Measurements from ENCODE around the gene ZC3H18. TPM values are rescaled to one million over a fixed set of nuclear protein-coding genes. Genes with fewer than 3 reads are reported as not detected.

The ZC3H18 gene
- total RNA-seq, 4 donors from 2014 or later, result 15.7 to 20.8 (median 20.3) TPM

- H3K27me3 ChIP-seq, result no peaks in the 10 kb centered on the region
- peak in 1 of 2 donors; percentile 68 for DNase-seq (ENCODE audit: low spot score in 2 of 2)
- no peaks in the 10 kb centered on the region for H3K9me3 ChIP-seq
- peak overlapping the region; percentile 56 for H3K4me3 ChIP-seq
- H3K4me1 ChIP-seq, result peaks cover 26% of the 10 kb centered on the region
- 92% methylated on average over 15 of the region's 20 CpGs for WGBS
- H3K27ac ChIP-seq, result no peak overlapping the region
- TF ChIP-seq POLR2A (IDR thresholded peaks at IDR 0.05) (no peak), POLR2AphosphoS5 (IDR thresholded peaks at IDR 0.05) (no peak), EP300 (IDR thresholded peaks at IDR 0.05) (no peak)
- TF ChIP-seq, protein P1, sequence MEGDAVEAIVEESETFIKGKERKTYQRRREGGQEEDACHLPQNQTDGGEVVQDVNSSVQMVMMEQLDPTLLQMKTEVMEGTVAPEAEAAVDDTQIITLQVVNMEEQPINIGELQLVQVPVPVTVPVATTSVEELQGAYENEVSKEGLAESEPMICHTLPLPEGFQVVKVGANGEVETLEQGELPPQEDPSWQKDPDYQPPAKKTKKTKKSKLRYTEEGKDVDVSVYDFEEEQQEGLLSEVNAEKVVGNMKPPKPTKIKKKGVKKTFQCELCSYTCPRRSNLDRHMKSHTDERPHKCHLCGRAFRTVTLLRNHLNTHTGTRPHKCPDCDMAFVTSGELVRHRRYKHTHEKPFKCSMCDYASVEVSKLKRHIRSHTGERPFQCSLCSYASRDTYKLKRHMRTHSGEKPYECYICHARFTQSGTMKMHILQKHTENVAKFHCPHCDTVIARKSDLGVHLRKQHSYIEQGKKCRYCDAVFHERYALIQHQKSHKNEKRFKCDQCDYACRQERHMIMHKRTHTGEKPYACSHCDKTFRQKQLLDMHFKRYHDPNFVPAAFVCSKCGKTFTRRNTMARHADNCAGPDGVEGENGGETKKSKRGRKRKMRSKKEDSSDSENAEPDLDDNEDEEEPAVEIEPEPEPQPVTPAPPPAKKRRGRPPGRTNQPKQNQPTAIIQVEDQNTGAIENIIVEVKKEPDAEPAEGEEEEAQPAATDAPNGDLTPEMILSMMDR (IDR thresholded peaks at IDR 0.05), result no peak
- H3K36me3 ChIP-seq, result peaks cover 18% of the 10 kb centered on the region
Observed at GRCh38 chr16:88649195-88649923, 79.2 kb downstream of the ZC3H18 start.

DNA sequence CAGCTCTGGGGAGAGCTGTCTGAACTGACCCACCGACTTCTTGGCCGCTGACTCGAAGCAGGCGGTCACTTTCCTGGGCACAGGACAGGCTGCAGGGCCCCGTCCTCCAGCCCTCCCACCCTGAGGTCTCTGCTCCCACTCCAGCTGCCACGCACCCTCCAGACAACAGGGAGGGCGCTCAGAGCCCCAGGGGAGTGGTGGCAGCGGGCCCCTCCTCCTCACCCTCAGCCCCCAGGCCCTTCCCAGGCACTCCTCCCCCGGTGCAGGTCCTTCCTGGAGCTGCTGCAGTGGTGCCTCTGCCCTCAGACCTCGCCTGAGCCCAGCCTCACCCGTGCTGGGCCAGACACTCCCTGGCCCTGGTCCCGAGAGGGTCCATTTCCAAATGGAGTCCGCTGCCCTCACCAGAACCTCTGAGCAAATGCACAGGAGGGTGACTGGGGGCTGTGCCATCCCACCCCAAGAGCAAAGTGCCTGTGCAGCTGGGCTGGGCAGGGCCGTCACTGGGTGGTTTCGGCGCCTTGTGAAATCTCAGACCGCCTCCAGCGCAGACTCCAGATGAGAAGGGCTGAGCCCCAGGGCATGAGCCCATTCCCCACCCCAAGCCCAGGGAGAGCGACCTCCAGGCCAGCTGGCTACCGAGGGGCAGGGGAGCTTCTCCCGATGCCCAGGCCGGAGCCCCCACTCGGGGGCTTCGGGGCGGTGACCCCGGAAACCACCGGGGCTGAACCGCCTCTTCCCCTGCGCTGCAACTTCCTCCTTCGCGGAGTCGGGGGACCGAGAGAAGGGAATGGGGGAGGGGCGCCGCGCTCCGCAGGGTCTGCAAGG is 79.9 kb downstream of the ZC3H18 start:
- Histone ChIP-seq H3K4me1 (peaks cover 26% of the 10 kb centered on the region), H3K27ac (peak overlapping the region; percentile 47), H3K9me3 (no peaks in the 10 kb centered on the region), H3K4me3 (peak overlapping the region; percentile 56), H3K36me3 (peaks cover 24% of the 10 kb centered on the region), H3K27me3 (no peaks in the 10 kb centered on the region)
- TF ChIP-seq POLR2A (IDR thresholded peaks at IDR 0.05), result no peak
- no peak for TF ChIP-seq EP300 (IDR thresholded peaks at IDR 0.05)
- TF ChIP-seq, protein P1 (IDR thresholded peaks at IDR 0.05), result no peak
- TF ChIP-seq POLR2AphosphoS5 (IDR thresholded peaks at IDR 0.05), result no peak
- peak in 1 of 2 donors; percentile 80 for DNase-seq (ENCODE audit: low spot score in 2 of 2)
- 57% methylated on average over 7 of the region's 37 CpGs for WGBS

DNA sequence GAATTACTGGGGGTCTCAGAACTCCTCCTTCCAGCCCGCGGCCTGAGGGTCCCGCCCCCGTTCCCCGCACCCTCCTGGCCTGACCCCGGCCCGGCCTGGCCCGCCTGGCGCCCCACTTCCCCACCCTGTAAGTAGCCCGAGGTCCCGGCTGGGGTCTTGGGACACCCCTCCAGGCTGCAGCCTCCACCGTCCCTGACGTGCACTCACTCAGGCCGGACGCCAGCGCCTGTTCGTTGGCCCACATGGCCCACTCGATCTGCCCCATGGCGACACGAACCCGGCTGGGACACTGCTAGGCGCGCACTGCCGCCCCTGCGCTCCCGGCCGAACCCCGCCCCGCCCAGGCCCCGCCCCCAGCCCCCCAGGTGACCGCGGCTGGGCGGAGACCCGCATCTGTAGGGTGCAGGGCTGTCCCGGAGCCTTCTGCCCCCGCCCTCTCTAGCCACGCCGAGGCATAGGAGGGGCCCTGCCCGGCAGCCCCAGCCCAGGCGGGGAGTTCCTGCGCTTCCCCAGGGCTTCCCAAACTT is 80.6 kb downstream of the ZC3H18 start, which contains the start of gene CYBA:
Gene CYBA, minus strand, starts transcription at position 305 of the 527 bp plus-strand sequence. Its CDS starts 40 bp downstream, at position 265.
- H3K36me3 ChIP-seq, result peaks cover 27% of the 10 kb centered on the region
- H3K27me3 ChIP-seq, result no peaks in the 10 kb centered on the region
- H3K4me1 ChIP-seq, result peaks cover 26% of the 10 kb centered on the region
- DNase-seq (ENCODE audit: low spot score in 2 of 2), result peak in 1 of 2 donors; percentile 78
- 0% methylated on average over 7 of the region's 41 CpGs for WGBS
- peak within 1 kb of the TSS; percentile 47 for H3K27ac ChIP-seq
- TF ChIP-seq EP300 (IDR thresholded peaks at IDR 0.05) (no peak), POLR2AphosphoS5 (IDR thresholded peaks at IDR 0.05) (no peak), POLR2A (IDR thresholded peaks at IDR 0.05) (no peak)
- TF ChIP-seq, protein P1 (IDR thresholded peaks at IDR 0.05), result no peak
- H3K9me3 ChIP-seq, result no peaks in the 10 kb centered on the region
- peak within 1 kb of the TSS; percentile 56 for H3K4me3 ChIP-seq

DNA sequence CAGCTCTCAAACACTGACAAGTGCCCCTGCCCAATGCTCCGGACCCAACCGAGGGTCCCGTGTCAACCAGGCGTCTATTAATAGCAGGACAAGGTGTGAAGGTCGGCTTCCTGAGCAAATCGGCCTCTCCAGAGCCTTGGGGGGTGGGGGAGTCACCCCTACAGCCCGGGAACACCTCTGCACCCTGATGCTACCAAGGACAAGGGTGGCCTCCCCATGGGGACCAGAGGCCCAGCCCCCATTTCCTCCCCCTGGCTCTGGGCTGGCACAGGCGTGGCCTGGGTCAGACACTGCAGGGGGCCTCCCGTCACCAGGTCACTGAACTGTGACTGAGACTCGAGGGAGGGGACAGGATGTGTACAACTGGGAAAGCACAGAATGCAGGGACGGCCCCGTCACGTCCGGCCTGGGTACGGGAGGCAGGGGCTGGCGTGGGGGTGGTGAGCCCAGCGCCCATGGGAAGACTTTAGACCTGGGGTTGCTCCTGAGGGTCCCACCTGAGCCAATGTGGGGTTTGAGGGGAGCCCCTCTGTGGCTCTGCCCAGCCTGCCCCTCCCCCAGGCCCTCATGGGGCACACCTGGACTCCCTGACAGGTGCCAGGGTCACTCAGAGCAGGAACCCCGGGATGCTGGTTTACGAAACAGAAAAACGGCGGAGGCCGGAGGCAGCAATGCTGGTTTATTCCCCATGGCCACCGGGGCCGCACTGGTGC is 81.2 kb downstream of the ZC3H18 start:
- Histone ChIP-seq H3K9me3 (no peaks in the 10 kb centered on the region), H3K4me1 (peaks cover 26% of the 10 kb centered on the region), H3K27ac (peak overlapping the region; percentile 43), H3K4me3 (peak overlapping the region; percentile 56), H3K27me3 (no peaks in the 10 kb centered on the region), H3K36me3 (peaks cover 25% of the 10 kb centered on the region)
- 41% methylated on average over 12 of the region's 24 CpGs for WGBS
- DNase-seq (ENCODE audit: low spot score in 2 of 2), result peak in 1 of 2 donors; percentile 77
- no peak for TF ChIP-seq EP300 (IDR thresholded peaks at IDR 0.05)
- no peak for TF ChIP-seq POLR2AphosphoS5 (IDR thresholded peaks at IDR 0.05)
- TF ChIP-seq, protein P1 (IDR thresholded peaks at IDR 0.05), result no peak
- TF ChIP-seq POLR2A (IDR thresholded peaks at IDR 0.05), result no peak
